ENCODE results near the gene UBQLN1. TPM values are rescaled to one million over a fixed set of nuclear protein-coding genes. Genes with fewer than 3 reads are reported as not detected.

Gene UBQLN1
- polyA plus RNA-seq, 1 experiment = 135 TPM

GRCh38 chr9:83724436-83724835, 16.7 kb upstream of the UBQLN1 start:
- H3K36me3 ChIP-seq (ENCODE audit: control insufficient read depth, insufficient read depth, low read length) = no peaks in the 10 kb centered on the region
- DNase-seq (ENCODE audit: low read depth) = no peak
- H3K4me3 ChIP-seq (ENCODE audit: low read depth, low read length) = no peak overlapping the region
- H3K27me3 ChIP-seq (ENCODE audit: control insufficient read depth, insufficient read depth, low read length) = no peaks in the 10 kb centered on the region
- ChIA-PET POLR2A (no interaction called here), CTCF (interaction anchor here (0.7 kb wide), 1 partner anchor 13 kb away, joined by 3 read pairs; no protein-coding TSS in a partner anchor)
- TF ChIP-seq, protein P1, sequence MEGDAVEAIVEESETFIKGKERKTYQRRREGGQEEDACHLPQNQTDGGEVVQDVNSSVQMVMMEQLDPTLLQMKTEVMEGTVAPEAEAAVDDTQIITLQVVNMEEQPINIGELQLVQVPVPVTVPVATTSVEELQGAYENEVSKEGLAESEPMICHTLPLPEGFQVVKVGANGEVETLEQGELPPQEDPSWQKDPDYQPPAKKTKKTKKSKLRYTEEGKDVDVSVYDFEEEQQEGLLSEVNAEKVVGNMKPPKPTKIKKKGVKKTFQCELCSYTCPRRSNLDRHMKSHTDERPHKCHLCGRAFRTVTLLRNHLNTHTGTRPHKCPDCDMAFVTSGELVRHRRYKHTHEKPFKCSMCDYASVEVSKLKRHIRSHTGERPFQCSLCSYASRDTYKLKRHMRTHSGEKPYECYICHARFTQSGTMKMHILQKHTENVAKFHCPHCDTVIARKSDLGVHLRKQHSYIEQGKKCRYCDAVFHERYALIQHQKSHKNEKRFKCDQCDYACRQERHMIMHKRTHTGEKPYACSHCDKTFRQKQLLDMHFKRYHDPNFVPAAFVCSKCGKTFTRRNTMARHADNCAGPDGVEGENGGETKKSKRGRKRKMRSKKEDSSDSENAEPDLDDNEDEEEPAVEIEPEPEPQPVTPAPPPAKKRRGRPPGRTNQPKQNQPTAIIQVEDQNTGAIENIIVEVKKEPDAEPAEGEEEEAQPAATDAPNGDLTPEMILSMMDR (IDR thresholded peaks at IDR 0.05; ENCODE audit: insufficient read depth, low read depth, low read length) = no peak

- ChIA-PET CTCF (interaction anchor here (1.3 kb wide), 1 partner anchor 17 kb away, joined by 3 read pairs; no protein-coding TSS in a partner anchor), POLR2A (no interaction called here)
- DNase-seq (ENCODE audit: low read depth) = no peak
- Histone ChIP-seq H3K36me3 (ENCODE audit: control insufficient read depth, insufficient read depth, low read length) (no peaks in the 10 kb centered on the region), H3K27me3 (ENCODE audit: control insufficient read depth, insufficient read depth, low read length) (no peaks in the 10 kb centered on the region), H3K4me3 (ENCODE audit: low read depth, low read length) (no peak overlapping the region)
- TF ChIP-seq, protein P1 (IDR thresholded peaks at IDR 0.05; ENCODE audit: insufficient read depth, low read depth, low read length) = no peak
Observed at GRCh38 chr9:83722726-83723495, 15.2 kb upstream of the UBQLN1 start.

GRCh38 chr9:83721509-83721908, 13.8 kb upstream of the UBQLN1 start:
- no peak for DNase-seq (ENCODE audit: low read depth)
- Histone ChIP-seq H3K4me3 (ENCODE audit: low read depth, low read length) (no peak overlapping the region), H3K27me3 (ENCODE audit: control insufficient read depth, insufficient read depth, low read length) (no peaks in the 10 kb centered on the region), H3K36me3 (ENCODE audit: control insufficient read depth, insufficient read depth, low read length) (no peaks in the 10 kb centered on the region)
- TF ChIP-seq, protein P1 (IDR thresholded peaks at IDR 0.05; ENCODE audit: insufficient read depth, low read depth, low read length) = no peak
- ChIA-PET CTCF (interaction anchor here (1.3 kb wide), 1 partner anchor 18 kb away, joined by 3 read pairs; no protein-coding TSS in a partner anchor), POLR2A (no interaction called here)

DNA sequence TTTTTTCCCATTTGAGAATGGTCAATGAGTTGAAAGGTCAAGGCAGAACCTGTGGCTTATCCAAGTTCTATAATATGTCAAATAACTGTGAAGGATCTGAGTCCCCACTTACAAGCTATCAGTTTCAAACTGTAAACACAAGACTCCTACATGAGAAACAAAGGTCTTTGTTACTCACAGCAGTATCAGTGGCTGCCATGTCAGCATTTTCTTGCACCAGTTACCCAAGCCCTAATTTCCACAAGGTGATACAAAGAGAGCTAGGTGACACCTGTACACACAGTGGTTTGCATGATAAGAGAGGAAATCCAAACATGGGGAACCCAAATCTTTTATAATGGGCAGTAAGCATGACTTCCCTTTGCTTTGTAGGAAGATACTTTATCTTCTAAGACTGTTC, 8.0 kb upstream of the UBQLN1 start:
- Histone ChIP-seq H3K27me3 (ENCODE audit: control insufficient read depth, insufficient read depth, low read length) (no peaks in the 10 kb centered on the region), H3K4me3 (ENCODE audit: low read depth, low read length) (no peak overlapping the region), H3K36me3 (ENCODE audit: control insufficient read depth, insufficient read depth, low read length) (no peaks in the 10 kb centered on the region)
- no peak for DNase-seq (ENCODE audit: low read depth)
- ChIA-PET POLR2A (no interaction called here), CTCF (no interaction called here)
- TF ChIP-seq, protein P1 (IDR thresholded peaks at IDR 0.05; ENCODE audit: insufficient read depth, low read depth, low read length) = no peak

DNA sequence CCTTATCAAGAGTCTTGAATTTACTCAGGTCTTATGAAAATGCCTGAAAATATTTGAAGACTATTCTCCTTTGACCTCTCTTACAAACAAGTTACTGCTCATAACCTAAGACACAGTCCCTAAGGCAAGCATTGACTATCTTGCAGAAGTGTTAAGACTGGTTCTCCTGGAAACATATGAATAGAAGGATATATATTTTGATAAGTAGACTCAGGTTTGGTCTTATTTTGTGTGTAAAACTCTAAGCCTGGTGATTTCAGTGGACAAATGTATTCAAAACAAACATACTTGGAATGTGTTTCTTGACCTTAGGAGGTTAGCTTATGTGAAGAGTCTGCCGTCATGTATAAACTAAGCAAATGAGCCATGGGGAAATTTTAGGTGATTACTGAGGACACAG, 7.5 kb upstream of the UBQLN1 start:
- ChIA-PET CTCF (no interaction called here), POLR2A (no interaction called here)

More for the DNA sequence above, 7.5 kb upstream of the UBQLN1 start:
- TF ChIP-seq, protein P1 (IDR thresholded peaks at IDR 0.05; ENCODE audit: insufficient read depth, low read depth, low read length) = no peak
- Histone ChIP-seq H3K27me3 (ENCODE audit: control insufficient read depth, insufficient read depth, low read length) (no peaks in the 10 kb centered on the region), H3K36me3 (ENCODE audit: control insufficient read depth, insufficient read depth, low read length) (no peaks in the 10 kb centered on the region), H3K4me3 (ENCODE audit: low read depth, low read length) (no peak overlapping the region)
- DNase-seq (ENCODE audit: low read depth) = no peak
